Esophagus (tissue), 2 donors: Measurements from ENCODE around the gene KIF1A. TPM values are rescaled to one million over a fixed set of nuclear protein-coding genes. Genes with fewer than 3 reads are reported as not detected.

Experiments
- H3K27ac ChIP-seq, 2 donors: one replicate each; pipeline ENCODE4 v1.5.1; 2013; ENCODE audit warnings: low read depth in 2 of 2, mild to moderate bottlenecking in 2 of 2, inconsistent platforms in 1 of 2, low read length in 1 of 2, moderate library complexity in 1 of 2
- H3K27me3 ChIP-seq, 2 donors: one replicate each; pipeline ENCODE4 v1.6.1; 2013; ENCODE audit warnings: low read length in 2 of 2, control low read depth in 1 of 2, mild to moderate bottlenecking in 1 of 2; ENCODE audit not compliant: insufficient read depth in 2 of 2, control insufficient read depth in 1 of 2
- H3K36me3 ChIP-seq, 2 donors: one replicate each; pipeline ENCODE4 v1.6.1; 2013; ENCODE audit warnings: low read length in 1 of 2; ENCODE audit not compliant: control insufficient read depth in 2 of 2, insufficient read depth in 2 of 2
- H3K4me1 ChIP-seq, 2 donors: one replicate each; pipeline ENCODE4 v1.6.1; 2013; ENCODE audit warnings: low read length in 1 of 2; ENCODE audit not compliant: control insufficient read depth in 2 of 2, insufficient read depth in 2 of 2
- H3K4me3 ChIP-seq, 2 donors: one replicate each; pipeline ENCODE4 v1.5.1; 2013; ENCODE audit warnings: low read length in 2 of 2, mild to moderate bottlenecking in 2 of 2, low read depth in 1 of 2, moderate library complexity in 1 of 2
- H3K9me3 ChIP-seq, 2 donors: one replicate each; pipeline ENCODE4 v1.6.1; 2013; ENCODE audit warnings: mild to moderate bottlenecking in 2 of 2, low read depth in 1 of 2, low read length in 1 of 2, moderate library complexity in 1 of 2; ENCODE audit not compliant: control insufficient read depth in 2 of 2, insufficient read depth in 1 of 2
- WGBS, 2 donors: extraction: QIAGEN DNeasy Blood & Tissue Kit; methylation state at CpG; one replicate each; pipeline ENCODE4 v1.1.7; 2013; 5-methylcytosine and 5-hydroxymethylcytosine counted together
- polyA plus RNA-seq, 2 donors: library from polyadenylated mRNA; stranded (reverse); fragments of 200-250 nt; gene quantifications; one replicate each; pipeline ENCODE4 v1.2.3, GENCODE V29; 2013
- donor health status: healthy with polysubstance abuse.
- donor health status: Bipolar disorder and iron deficiency.

KIF1A gene
- polyA plus RNA-seq, 2 donors: 0.04 to 0.06 TPM

- Histone ChIP-seq H3K9me3 (peaks cover 0 to 3% of the 10 kb centered on the region in 2 donors), H3K27ac (no peak overlapping the region), H3K36me3 (no peaks in the 10 kb centered on the region), H3K4me3 (no peak overlapping the region), H3K4me1 (peaks cover 0 to 7% of the 10 kb centered on the region in 2 donors), H3K27me3 (peaks cover 8 to 9% of the 10 kb centered on the region in 2 donors)
- WGBS, 2 donors: 73 to 82% methylated on average over 4 of the region's 4 CpGs
These were observed 149.1 kb downstream of the KIF1A start for GRCh38 chr2:240670950-240671349.

- H3K27ac ChIP-seq: no peak overlapping the region
- 68 to 73% methylated on average over 7 of the region's 7 CpGs for WGBS, 2 donors
- H3K9me3 ChIP-seq: peaks cover 0 to 3% of the 10 kb centered on the region in 2 donors
- no peak overlapping the region for H3K4me3 ChIP-seq
- H3K27me3 ChIP-seq: peaks cover 8 to 9% of the 10 kb centered on the region in 2 donors
- peaks cover 0 to 7% of the 10 kb centered on the region in 2 donors for H3K4me1 ChIP-seq
- H3K36me3 ChIP-seq: no peaks in the 10 kb centered on the region
These were observed 149.6 kb downstream of the KIF1A start for GRCh38 chr2:240670402-240670801.

GRCh38 chr2:240664622-240665021 is 155.4 kb downstream of the KIF1A start:
- Histone ChIP-seq H3K4me3 (no peak overlapping the region), H3K36me3 (no peaks in the 10 kb centered on the region), H3K27ac (no peak overlapping the region), H3K9me3 (peaks cover 0 to 3% of the 10 kb centered on the region in 2 donors), H3K4me1 (no peaks in the 10 kb centered on the region), H3K27me3 (peaks cover 0 to 2% of the 10 kb centered on the region in 2 donors)
- WGBS, 2 donors: 77 to 81% methylated on average over 1 of the region's 1 CpG

Other genes with a start within 250 kb of the KIF1A start
- gene CAPN10, start 233.5 kb downstream of the KIF1A start, polyA plus RNA-seq: 10 to 100 TPM; 17.5 to 28.4 TPM
- gene GPR35, start 194.7 kb downstream of the KIF1A start, polyA plus RNA-seq: 1 to 10 TPM; 2.1 to 3.1 TPM
- gene AQP12B, start 137.3 kb downstream of the KIF1A start, polyA plus RNA-seq: not detected
- not detected for gene AQP12A, start 128.4 kb downstream of the KIF1A start, polyA plus RNA-seq
- gene AGXT, start 48.6 kb upstream of the KIF1A start, polyA plus RNA-seq: not detected
- 100 to 1,000 TPM; 181 to 254 TPM for gene MAB21L4, start 75.9 kb upstream of the KIF1A start, polyA plus RNA-seq
- under 1 TPM; 0.12 to 0.16 TPM for gene CROCC2, start 86.1 kb upstream of the KIF1A start, polyA plus RNA-seq
- 1 to 10 TPM; 3.3 to 3.6 TPM for gene SNED1, start 178.4 kb upstream of the KIF1A start, polyA plus RNA-seq